Muscle layer of colon (tissue), 2 donors: ENCODE results near the gene FAM13B.
"Not testable (repeated sequence)": the region's sequence is repeated elsewhere in the genome, so short reads cannot be mapped to it uniquely, and the experiment has no call there.

Experiments
- H3K27ac ChIP-seq: one replicate; pipeline ENCODE4 v1.7.0; 2013; ENCODE audit warnings: low read depth, mild to moderate bottlenecking, low read length, moderate library complexity
- H3K27me3 ChIP-seq, 2 donors: one replicate each; pipeline ENCODE4 v1.7.0; 2013; ENCODE audit warnings: low read length in 2 of 2, mild to moderate bottlenecking in 2 of 2; ENCODE audit not compliant: insufficient read depth in 2 of 2, control insufficient read depth in 1 of 2
- H3K36me3 ChIP-seq: one replicate; pipeline ENCODE4 v1.7.0; 2013; ENCODE audit warnings: mild to moderate bottlenecking, low read length; ENCODE audit not compliant: insufficient read depth
- H3K4me1 ChIP-seq: one replicate; pipeline ENCODE4 v1.7.0; 2013; ENCODE audit warnings: mild to moderate bottlenecking, low read length; ENCODE audit not compliant: insufficient read depth
- H3K4me3 ChIP-seq, 2 donors: one replicate each; pipeline ENCODE4 v1.7.0; 2013; ENCODE audit warnings: low read length in 2 of 2, low read depth in 1 of 2, mild to moderate bottlenecking in 1 of 2, moderate library complexity in 1 of 2
- H3K9ac ChIP-seq: one replicate; pipeline ENCODE4 v1.7.0; 2013; ENCODE audit warnings: low read length
- H3K9me3 ChIP-seq: one replicate; pipeline ENCODE4 v1.7.0; 2013; ENCODE audit warnings: mild to moderate bottlenecking, low read length
- donor health status: abdominal sarcoma.
- donor health status: Adenocarcinoma of cecum.

The FAM13B gene

DNA sequence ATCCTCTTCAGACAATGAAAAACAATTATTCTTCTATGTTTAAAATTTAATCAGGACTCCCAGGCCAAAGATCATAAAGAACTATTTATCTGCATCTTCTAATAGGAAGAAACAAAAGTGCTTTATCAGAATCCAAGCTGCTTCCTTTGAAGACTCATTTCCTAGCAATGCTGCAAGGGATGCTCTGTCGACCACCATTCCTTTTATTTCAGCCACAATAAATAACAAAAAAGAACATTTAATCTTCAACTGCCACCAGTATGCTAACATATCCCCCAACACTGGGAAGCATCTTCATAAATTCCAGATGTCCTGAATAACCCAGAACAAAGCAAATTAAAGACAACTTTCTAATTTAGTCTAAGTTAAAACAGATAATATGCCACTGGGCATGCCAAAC lies 74.9 kb downstream of the FAM13B start:
- peaks cover 11% of the 10 kb centered on the region for H3K4me1 ChIP-seq
- H3K9ac ChIP-seq = no peak overlapping the region
- H3K27ac ChIP-seq = no peak overlapping the region
- H3K36me3 ChIP-seq = peaks cover 11% of the 10 kb centered on the region
- no peaks in the 10 kb centered on the region for H3K9me3 ChIP-seq
- no peak overlapping the region for H3K4me3 ChIP-seq
- H3K27me3 ChIP-seq = no peaks in the 10 kb centered on the region

DNA sequence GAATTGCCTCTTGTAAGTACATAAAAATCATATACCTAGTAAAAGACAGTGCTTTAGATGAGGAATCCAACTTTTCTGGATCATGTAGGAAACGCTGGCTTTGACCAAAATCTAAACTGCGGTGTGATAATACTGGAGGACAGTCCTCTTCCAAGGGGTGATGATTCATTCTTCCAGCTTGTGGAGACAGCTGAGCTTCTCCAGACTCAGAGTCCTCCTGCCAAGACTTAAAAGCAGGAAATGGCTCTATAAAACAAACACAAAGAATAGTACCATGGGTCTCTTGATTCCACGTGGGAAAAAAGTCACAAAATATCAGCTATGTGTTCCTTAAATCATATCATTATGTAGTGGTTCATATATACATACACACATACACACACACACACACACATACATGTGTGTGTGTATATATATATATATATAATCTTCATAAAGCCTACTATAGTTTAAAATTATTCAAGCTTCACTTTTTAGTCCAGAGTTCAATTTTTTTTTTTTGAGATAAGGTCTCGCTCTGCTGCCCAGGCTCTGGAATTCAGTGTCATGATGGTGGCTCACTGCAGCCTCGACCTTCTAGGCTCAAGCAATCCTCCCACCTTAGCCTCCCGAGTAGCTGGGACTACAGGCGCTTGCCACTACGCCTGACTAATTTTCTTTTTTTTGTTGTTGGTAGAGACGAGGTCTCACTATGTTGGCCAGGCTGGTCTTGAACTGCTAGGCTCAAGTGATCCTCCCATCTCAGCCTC lies 78.6 kb downstream of the FAM13B start:
- H3K9ac ChIP-seq = no peak overlapping the region
- H3K36me3 ChIP-seq = peaks cover 24% of the 10 kb centered on the region
- no peak overlapping the region for H3K27ac ChIP-seq
- H3K27me3 ChIP-seq = no peaks in the 10 kb centered on the region
- H3K9me3 ChIP-seq = no peaks in the 10 kb centered on the region
- H3K4me3 ChIP-seq = peak overlapping the region in 1 of 2 donors; percentile 50
- H3K4me1 ChIP-seq = peaks cover 15% of the 10 kb centered on the region

- Histone ChIP-seq H3K9ac (no peak overlapping the region), H3K9me3 (no peaks in the 10 kb centered on the region), H3K36me3 (peaks cover 90% of the 10 kb centered on the region), H3K4me3 (no peak overlapping the region), H3K4me1 (no peaks in the 10 kb centered on the region), H3K27me3 (no peaks in the 10 kb centered on the region), H3K27ac (no peak overlapping the region)
Observed at GRCh38 chr5:137945825-137946224, 87.1 kb downstream of the FAM13B start.

- H3K36me3 ChIP-seq = peaks cover 88% of the 10 kb centered on the region
Observed at GRCh38 chr5:137944280-137944679, 88.6 kb downstream of the FAM13B start.

GRCh38 chr5:137939331-137939730 lies 93.5 kb downstream of the FAM13B start:
- H3K27me3 ChIP-seq = no peaks in the 10 kb centered on the region
- no peak overlapping the region for H3K9ac ChIP-seq
- H3K9me3 ChIP-seq = no peaks in the 10 kb centered on the region
- H3K27ac ChIP-seq = no peak overlapping the region
- H3K4me3 ChIP-seq = no peak overlapping the region
- no peaks in the 10 kb centered on the region for H3K4me1 ChIP-seq
- H3K36me3 ChIP-seq = peaks cover 62% of the 10 kb centered on the region

More at GRCh38 chr5:137944280-137944679, 88.6 kb downstream of the FAM13B start:
- not testable (repeated sequence) for H3K9me3 ChIP-seq, H3K27ac ChIP-seq, H3K9ac ChIP-seq, H3K4me3 ChIP-seq, H3K27me3 ChIP-seq, H3K4me1 ChIP-seq

DNA sequence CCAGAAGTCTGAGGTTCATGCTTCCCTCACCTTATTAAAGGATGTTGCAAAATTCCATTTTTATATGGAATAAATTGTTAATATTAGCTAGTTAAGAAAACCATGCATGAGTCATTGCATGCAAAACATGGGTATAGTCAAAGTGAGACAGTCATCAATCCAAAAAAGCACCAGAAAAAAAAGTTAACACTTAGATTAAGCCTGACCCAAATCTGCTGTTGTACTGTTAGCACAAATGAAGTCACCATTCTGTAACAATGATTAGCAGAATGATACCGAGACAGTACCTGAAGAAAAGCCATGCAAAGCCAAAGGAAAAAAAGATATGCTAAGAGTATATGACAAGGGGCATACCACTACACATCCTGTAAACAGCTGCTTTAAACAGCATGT lies 94.1 kb downstream of the FAM13B start:
- no peak overlapping the region for H3K27ac ChIP-seq
- no peak overlapping the region for H3K9ac ChIP-seq
- no peaks in the 10 kb centered on the region for H3K9me3 ChIP-seq
- H3K4me3 ChIP-seq = no peak overlapping the region
- H3K4me1 ChIP-seq = peaks cover 3% of the 10 kb centered on the region
- H3K36me3 ChIP-seq = peaks cover 56% of the 10 kb centered on the region
- no peaks in the 10 kb centered on the region for H3K27me3 ChIP-seq

GRCh38 chr5:137937994-137938750 lies 94.7 kb downstream of the FAM13B start:
- H3K9ac ChIP-seq = no peak overlapping the region
- no peak overlapping the region for H3K4me3 ChIP-seq
- no peaks in the 10 kb centered on the region for H3K9me3 ChIP-seq
- no peak overlapping the region for H3K27ac ChIP-seq
- H3K4me1 ChIP-seq = peaks cover 8% of the 10 kb centered on the region
- H3K27me3 ChIP-seq = no peaks in the 10 kb centered on the region
- peaks cover 56% of the 10 kb centered on the region for H3K36me3 ChIP-seq

DNA sequence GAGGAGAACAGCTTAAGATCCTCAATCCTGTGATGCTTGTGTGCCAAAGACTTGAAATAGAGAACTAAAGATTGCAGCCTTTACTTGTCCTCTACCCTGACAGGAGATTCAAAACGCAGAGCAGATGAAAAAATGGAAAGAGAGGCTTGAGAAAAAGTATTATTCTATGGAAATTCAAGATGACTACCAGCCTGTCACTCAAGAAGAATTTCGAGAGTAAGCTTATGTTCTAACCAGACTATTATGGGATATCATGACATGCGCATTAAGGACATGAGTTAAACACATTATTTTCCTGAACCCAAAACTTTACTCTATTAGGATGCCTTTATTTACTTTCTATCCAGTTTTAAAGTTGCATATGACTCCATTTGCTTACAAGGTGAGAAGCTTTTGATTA lies 97.2 kb downstream of the FAM13B start:
- Histone ChIP-seq H3K9me3 (no peaks in the 10 kb centered on the region), H3K4me3 (no peak overlapping the region), H3K36me3 (peaks cover 34% of the 10 kb centered on the region), H3K4me1 (peaks cover 16% of the 10 kb centered on the region), H3K27me3 (no peaks in the 10 kb centered on the region), H3K9ac (no peak overlapping the region), H3K27ac (no peak overlapping the region)

- no peak overlapping the region for H3K9ac ChIP-seq
- H3K27ac ChIP-seq = no peak overlapping the region
Observed at GRCh38 chr5:137935190-137935589, 97.7 kb downstream of the FAM13B start.

GRCh38 chr5:137933491-137933911 lies 99.4 kb downstream of the FAM13B start:
- H3K4me3 ChIP-seq = no peak overlapping the region
- no peaks in the 10 kb centered on the region for H3K27me3 ChIP-seq
- H3K36me3 ChIP-seq = peaks cover 13% of the 10 kb centered on the region
- H3K27ac ChIP-seq = peak overlapping the region; percentile 4
- peaks cover 16% of the 10 kb centered on the region for H3K4me1 ChIP-seq
- no peaks in the 10 kb centered on the region for H3K9me3 ChIP-seq
- H3K9ac ChIP-seq = no peak overlapping the region

More at GRCh38 chr5:137935190-137935589, 97.7 kb downstream of the FAM13B start:
- H3K36me3 ChIP-seq = peaks cover 30% of the 10 kb centered on the region
- no peak overlapping the region for H3K4me3 ChIP-seq
- H3K9me3 ChIP-seq = no peaks in the 10 kb centered on the region
- H3K27me3 ChIP-seq = no peaks in the 10 kb centered on the region
- peaks cover 16% of the 10 kb centered on the region for H3K4me1 ChIP-seq

DNA sequence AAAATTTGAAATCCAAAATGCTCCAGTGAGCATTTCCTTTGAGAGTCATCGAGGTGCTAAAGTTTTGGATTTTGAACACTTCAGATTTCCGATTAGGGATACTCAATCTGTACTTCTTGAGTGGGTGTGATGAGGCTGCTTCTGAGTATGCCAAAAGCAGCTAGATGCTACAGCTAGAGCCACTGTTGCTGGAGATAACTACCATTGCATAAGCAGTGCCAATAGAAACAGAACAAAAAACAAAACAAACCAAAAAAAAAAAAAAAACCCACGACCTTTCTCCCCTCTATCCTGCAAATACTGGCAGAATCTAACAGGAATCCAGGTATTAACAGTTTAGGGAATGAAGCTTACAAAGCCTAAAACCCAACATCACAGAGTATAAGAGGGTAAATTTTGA lies 100.1 kb downstream of the FAM13B start:
- no peak overlapping the region for H3K9ac ChIP-seq
- no peaks in the 10 kb centered on the region for H3K27me3 ChIP-seq
- peaks cover 16% of the 10 kb centered on the region for H3K4me1 ChIP-seq
- H3K9me3 ChIP-seq = no peaks in the 10 kb centered on the region
- H3K27ac ChIP-seq = no peak overlapping the region
- peaks cover 12% of the 10 kb centered on the region for H3K36me3 ChIP-seq
- H3K4me3 ChIP-seq = no peak overlapping the region
